SK-N-SH treated with all-trans-retinoic acid at 6 μM for 48 hours (cell line): ENCODE results near the gene C2CD4D.

Experiments used
- ATAC-seq: fragments of 200-7000 bp; cut with Tn5 transposase; 3 replicates; pipeline ENCODE4 v1.9.1; 2020; ENCODE audit warnings: mild to moderate bottlenecking, moderate library complexity
- BACH2 ChIP-seq: fragments of 250-450 bp; sonication (Bioruptor Pico); IDR thresholded peaks from 2 replicates; pipeline ENCODE4 v1.9.0; 2021; ENCODE audit warnings: mild to moderate bottlenecking, borderline replicate concordance
- CSDC2 ChIP-seq: fragments of 250-450 bp; sonication (Bioruptor Pico); IDR thresholded peaks from 2 replicates; pipeline ENCODE4 v1.5.0; 2020; ENCODE audit warnings: mild to moderate bottlenecking, moderate library complexity
- ESRRG ChIP-seq: fragments of 250-450 bp; sonication (Bioruptor Pico); IDR thresholded peaks from 2 replicates; pipeline ENCODE4 v1.6.1; 2021; ENCODE audit warnings: mild to moderate bottlenecking
- GLIS3 ChIP-seq: fragments of 250-450 bp; sonication (Bioruptor Pico); IDR thresholded peaks from 2 replicates; pipeline ENCODE4 v1.5.0; 2020; ENCODE audit warnings: mild to moderate bottlenecking, moderate library complexity
- ISL1 ChIP-seq: fragments of 250-450 bp; sonication (Bioruptor Pico); IDR thresholded peaks from 2 replicates; pipeline ENCODE4 v2.1.2; 2022; ENCODE audit warnings: mild to moderate bottlenecking, moderate library complexity
- OSR1 ChIP-seq: fragments of 250-450 bp; sonication (Bioruptor Pico); IDR thresholded peaks from 2 replicates; pipeline ENCODE4 v1.8.0; 2022; ENCODE audit warnings: moderate library complexity, mild to moderate bottlenecking, inconsistent platforms
- PPARA ChIP-seq: fragments of 250-450 bp; sonication (Bioruptor Pico); IDR thresholded peaks from 2 replicates; pipeline ENCODE4 v1.5.0; 2020; ENCODE audit warnings: mild to moderate bottlenecking, borderline replicate concordance
- RARB ChIP-seq: fragments of 250-450 bp; sonication (Bioruptor Pico); IDR thresholded peaks from 2 replicates; pipeline ENCODE4 v1.8.0; 2021; ENCODE audit warnings: mild to moderate bottlenecking, moderate library complexity
- SNAI2 ChIP-seq: fragments of 250-450 bp; sonication (Bioruptor Pico); IDR thresholded peaks from 2 replicates; pipeline ENCODE4 v1.5.0; 2020; ENCODE audit warnings: mild to moderate bottlenecking, moderate library complexity
- TCF4 ChIP-seq: fragments of 250-450 bp; sonication (Bioruptor Pico); IDR thresholded peaks from 2 replicates; pipeline ENCODE4 v1.8.0; 2021; ENCODE audit warnings: mild to moderate bottlenecking, moderate library complexity, borderline replicate concordance
- TOX ChIP-seq: fragments of 250-450 bp; sonication (Bioruptor Pico); IDR thresholded peaks from 2 replicates; pipeline ENCODE4 v1.8.0; 2021; ENCODE audit warnings: mild to moderate bottlenecking, moderate library complexity, borderline replicate concordance
- ZC3H10 ChIP-seq: fragments of 250-450 bp; sonication (Bioruptor Pico); IDR thresholded peaks from 2 replicates; pipeline ENCODE4 v1.5.1; 2021; ENCODE audit warnings: mild to moderate bottlenecking, moderate library complexity
- ZFP3 ChIP-seq: fragments of 250-450 bp; sonication (Bioruptor Pico); IDR thresholded peaks from 2 replicates; pipeline ENCODE4 v1.5.0; 2020; ENCODE audit warnings: mild to moderate bottlenecking, moderate library complexity
- ZFP30 ChIP-seq: fragments of 450-650 bp; formaldehyde crosslinking; IDR thresholded peaks from 2 replicates; pipeline ENCODE4 v1.5.0; 2022; ENCODE audit warnings: mild to moderate bottlenecking, moderate library complexity
- ZNF565 ChIP-seq: fragments of 450-650 bp; formaldehyde crosslinking; conservative IDR thresholded peaks from 2 replicates; pipeline ENCODE4 v1.5.0; 2020; ENCODE audit warnings: low read depth, mild to moderate bottlenecking, moderate library complexity
- ZNF70 ChIP-seq: fragments of 450-650 bp; formaldehyde crosslinking; IDR thresholded peaks from 2 replicates; pipeline ENCODE4 v1.5.0; 2020; ENCODE audit warnings: mild to moderate bottlenecking, moderate library complexity
- ZNF8 ChIP-seq: fragments of 450-650 bp; formaldehyde crosslinking; IDR thresholded peaks from 2 replicates; pipeline ENCODE4 v1.5.0; 2020; ENCODE audit warnings: mild to moderate bottlenecking, moderate library complexity
- TF ChIP-seq, protein P1 (sequence below): fragments of 250-450 bp; sonication (Bioruptor Pico); IDR thresholded peaks from 2 replicates; pipeline ENCODE4 v1.5.1; 2021; ENCODE audit warnings: mild to moderate bottlenecking, moderate library complexity
- TF ChIP-seq, protein P2 (sequence below): fragments of 250-450 bp; sonication (Bioruptor Pico); IDR thresholded peaks from 2 replicates; pipeline ENCODE4 v1.5.1; 2020; ENCODE audit warnings: low read depth, mild to moderate bottlenecking, moderate library complexity
- TF ChIP-seq, protein P3 (sequence below): fragments of 250-450 bp; sonication (Bioruptor Pico); IDR thresholded peaks from 2 replicates; pipeline ENCODE4 v1.5.0; 2020; ENCODE audit warnings: mild to moderate bottlenecking, moderate library complexity
- TF ChIP-seq, protein P4 (sequence below): fragments of 250-450 bp; sonication (Bioruptor Pico); IDR thresholded peaks from 2 replicates; pipeline ENCODE4 v1.8.0; 2021; ENCODE audit warnings: low read depth, mild to moderate bottlenecking, moderate library complexity, borderline replicate concordance

C2CD4D gene

DNA sequence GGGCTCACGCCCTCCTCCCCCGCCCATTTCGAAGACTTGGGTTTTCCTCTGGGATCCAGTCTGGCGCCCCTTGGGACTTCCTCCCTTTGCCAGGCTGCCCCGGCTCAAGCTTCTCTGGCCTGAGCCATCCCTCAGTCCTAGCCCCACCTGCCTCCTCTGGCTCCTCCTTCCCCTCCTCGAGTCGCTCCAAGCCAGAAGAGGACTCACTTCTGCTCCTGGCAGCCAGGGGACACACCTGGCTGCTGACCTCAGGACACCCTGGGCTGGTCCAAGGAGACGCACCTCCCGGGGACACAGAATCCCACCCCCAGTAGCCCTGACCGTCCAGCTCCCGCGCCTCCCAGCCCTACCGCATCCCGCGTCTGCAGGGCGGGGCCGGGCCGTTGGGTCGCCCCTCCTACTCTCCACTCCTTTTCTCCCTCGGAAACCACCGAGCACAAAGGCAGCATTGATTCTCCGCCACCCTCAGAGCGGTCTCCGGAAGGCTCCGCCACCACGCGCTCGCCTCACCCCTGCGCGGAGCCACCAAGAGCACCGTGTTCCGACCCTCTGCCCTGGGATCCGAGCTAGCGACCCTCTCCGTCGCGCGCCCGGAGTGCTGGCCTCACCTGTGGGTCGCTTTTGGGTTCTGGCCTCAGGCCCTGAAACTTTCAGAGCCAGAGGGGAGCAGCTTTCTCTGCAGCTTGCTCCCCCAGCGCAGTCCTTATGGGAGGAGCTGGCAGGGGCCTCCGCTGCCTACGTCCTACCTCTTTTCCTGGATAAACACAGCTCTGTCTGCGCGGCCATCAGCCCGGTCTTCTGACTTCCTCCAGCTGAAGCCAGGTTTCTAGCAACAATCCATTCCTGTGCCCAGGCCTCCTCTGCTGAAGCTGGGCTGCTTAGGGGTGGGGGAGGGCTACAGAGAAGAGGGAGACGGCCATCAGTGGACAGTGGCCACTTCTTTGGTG lies at the start of gene C2CD4D:
Gene C2CD4D, minus strand, starts transcription at position 364 of the 947 bp plus-strand sequence. CDS start 831 bp downstream, outside the sequence.
- ATAC-seq, result no peak
- no peak for TF ChIP-seq GLIS3 (CRISPR knock-in tag)
- TF ChIP-seq, protein P1, sequence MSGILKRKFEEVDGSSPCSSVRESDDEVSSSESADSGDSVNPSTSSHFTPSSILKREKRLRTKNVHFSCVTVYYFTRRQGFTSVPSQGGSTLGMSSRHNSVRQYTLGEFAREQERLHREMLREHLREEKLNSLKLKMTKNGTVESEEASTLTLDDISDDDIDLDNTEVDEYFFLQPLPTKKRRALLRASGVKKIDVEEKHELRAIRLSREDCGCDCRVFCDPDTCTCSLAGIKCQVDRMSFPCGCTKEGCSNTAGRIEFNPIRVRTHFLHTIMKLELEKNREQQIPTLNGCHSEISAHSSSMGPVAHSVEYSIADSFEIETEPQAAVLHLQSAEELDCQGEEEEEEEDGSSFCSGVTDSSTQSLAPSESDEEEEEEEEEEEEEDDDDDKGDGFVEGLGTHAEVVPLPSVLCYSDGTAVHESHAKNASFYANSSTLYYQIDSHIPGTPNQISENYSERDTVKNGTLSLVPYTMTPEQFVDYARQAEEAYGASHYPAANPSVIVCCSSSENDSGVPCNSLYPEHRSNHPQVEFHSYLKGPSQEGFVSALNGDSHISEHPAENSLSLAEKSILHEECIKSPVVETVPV (CRISPR knock-in tag), result no peak
- no peak for TF ChIP-seq SNAI2 (CRISPR knock-in tag)
- TF ChIP-seq, protein P2, sequence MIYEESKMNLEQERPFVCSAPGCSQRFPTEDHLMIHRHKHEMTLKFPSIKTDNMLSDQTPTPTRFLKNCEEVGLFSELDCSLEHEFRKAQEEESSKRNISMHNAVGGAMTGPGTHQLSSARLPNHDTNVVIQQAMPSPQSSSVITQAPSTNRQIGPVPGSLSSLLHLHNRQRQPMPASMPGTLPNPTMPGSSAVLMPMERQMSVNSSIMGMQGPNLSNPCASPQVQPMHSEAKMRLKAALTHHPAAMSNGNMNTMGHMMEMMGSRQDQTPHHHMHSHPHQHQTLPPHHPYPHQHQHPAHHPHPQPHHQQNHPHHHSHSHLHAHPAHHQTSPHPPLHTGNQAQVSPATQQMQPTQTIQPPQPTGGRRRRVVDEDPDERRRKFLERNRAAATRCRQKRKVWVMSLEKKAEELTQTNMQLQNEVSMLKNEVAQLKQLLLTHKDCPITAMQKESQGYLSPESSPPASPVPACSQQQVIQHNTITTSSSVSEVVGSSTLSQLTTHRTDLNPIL (CRISPR knock-in tag), result no peak
- TF ChIP-seq ZC3H10 (CRISPR knock-in tag), result no peak
- TF ChIP-seq ISL1 (CRISPR knock-in tag), result no peak
- no peak for TF ChIP-seq OSR1 (CRISPR knock-in tag)
- no peak for TF ChIP-seq RARB
- no peak for TF ChIP-seq TOX (CRISPR knock-in tag)
- TF ChIP-seq ZFP3 (CRISPR knock-in tag), result no peak
- TF ChIP-seq CSDC2 (CRISPR knock-in tag), result no peak

DNA sequence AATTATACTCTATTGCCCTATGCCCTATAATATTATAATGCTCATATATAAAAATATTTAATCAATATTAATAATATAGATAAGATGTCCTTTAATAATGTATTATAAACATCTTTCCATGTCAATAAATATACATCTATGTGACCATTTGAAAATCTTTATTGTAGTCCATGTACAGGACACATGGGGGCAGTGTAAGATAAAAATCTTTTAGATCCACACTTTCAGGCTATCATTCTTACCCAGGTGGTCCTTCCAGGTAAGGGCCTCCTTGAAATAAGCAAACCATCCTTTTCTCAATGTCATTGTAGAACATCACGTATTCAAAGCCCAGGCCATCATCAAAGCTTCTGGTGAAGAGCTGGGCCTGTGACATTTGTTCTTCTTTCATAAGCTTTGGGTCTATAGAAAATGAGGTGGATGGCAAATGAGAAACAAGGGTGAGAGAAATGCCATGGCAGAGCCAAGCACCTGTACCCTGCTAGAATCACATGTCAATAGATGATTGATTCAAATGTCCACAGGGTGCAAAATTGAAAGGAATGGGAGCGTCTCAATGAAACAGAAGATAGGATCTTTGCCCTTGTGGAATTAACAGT lies 49.5 kb upstream of the C2CD4D start:
- ATAC-seq, result peak; percentile 76
- TF ChIP-seq OSR1 (CRISPR knock-in tag) (no peak), ZNF565 (no peak), ESRRG (CRISPR knock-in tag) (no peak), SNAI2 (CRISPR knock-in tag) (no peak), TCF4 (CRISPR knock-in tag) (no peak), PPARA (no peak), ZNF8 (no peak), ZNF70 (CRISPR knock-in tag) (no peak)

DNA sequence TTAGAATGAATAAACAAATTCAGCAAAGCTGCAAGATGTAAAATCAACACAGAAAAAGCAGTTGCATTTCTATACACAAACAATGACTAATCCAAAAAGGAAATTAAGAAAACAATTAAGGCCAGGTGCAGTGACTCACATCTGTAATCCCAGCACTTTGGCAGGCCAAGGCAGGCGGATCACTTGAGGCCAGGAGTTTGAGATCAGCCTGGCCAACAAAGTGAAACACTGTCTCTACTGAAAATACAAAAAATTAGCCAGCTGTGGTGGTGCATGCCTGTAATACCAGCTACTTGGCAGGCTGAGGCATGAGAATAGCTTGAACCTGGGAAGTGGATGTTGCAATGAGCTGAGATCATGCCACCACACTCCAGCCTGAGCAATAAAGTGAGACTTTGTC lies 47.4 kb upstream of the C2CD4D start:
- TF ChIP-seq OSR1 (CRISPR knock-in tag) (no peak), SNAI2 (CRISPR knock-in tag) (no peak), ESRRG (CRISPR knock-in tag) (no peak)
- TF ChIP-seq, protein P3, sequence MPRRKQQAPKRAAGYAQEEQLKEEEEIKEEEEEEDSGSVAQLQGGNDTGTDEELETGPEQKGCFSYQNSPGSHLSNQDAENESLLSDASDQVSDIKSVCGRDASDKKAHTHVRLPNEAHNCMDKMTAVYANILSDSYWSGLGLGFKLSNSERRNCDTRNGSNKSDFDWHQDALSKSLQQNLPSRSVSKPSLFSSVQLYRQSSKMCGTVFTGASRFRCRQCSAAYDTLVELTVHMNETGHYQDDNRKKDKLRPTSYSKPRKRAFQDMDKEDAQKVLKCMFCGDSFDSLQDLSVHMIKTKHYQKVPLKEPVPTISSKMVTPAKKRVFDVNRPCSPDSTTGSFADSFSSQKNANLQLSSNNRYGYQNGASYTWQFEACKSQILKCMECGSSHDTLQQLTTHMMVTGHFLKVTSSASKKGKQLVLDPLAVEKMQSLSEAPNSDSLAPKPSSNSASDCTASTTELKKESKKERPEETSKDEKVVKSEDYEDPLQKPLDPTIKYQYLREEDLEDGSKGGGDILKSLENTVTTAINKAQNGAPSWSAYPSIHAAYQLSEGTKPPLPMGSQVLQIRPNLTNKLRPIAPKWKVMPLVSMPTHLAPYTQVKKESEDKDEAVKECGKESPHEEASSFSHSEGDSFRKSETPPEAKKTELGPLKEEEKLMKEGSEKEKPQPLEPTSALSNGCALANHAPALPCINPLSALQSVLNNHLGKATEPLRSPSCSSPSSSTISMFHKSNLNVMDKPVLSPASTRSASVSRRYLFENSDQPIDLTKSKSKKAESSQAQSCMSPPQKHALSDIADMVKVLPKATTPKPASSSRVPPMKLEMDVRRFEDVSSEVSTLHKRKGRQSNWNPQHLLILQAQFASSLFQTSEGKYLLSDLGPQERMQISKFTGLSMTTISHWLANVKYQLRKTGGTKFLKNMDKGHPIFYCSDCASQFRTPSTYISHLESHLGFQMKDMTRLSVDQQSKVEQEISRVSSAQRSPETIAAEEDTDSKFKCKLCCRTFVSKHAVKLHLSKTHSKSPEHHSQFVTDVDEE (CRISPR knock-in tag), result no peak
- TF ChIP-seq, protein P1 (CRISPR knock-in tag), result no peak
- no peak for ATAC-seq

DNA sequence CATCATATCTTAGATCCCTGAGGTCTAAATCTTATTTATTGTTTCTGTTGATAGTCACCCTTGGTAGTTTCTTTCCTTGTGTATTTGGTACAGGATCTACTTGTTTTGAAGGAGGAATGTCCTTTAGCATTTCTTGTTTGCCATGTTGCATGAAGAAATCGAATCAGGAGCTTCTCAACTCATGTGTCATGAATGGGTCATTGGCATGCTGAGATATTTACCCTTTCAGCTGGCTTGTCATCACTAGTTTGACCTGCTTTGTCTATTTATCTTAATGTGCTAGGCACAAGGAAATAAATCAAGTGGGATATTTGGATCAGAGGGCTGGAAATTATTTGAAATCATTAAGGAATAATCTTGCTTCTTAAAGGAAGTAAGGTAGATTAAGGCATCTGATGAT lies 45.9 kb upstream of the C2CD4D start:
- no peak for ATAC-seq
- TF ChIP-seq ESRRG (CRISPR knock-in tag) (no peak), TCF4 (CRISPR knock-in tag) (no peak), RARB (no peak), ZNF70 (CRISPR knock-in tag) (no peak), ZFP30 (CRISPR knock-in tag) (no peak), BACH2 (no peak), ZNF565 (no peak), ZC3H10 (CRISPR knock-in tag) (no peak), PPARA (no peak), GLIS3 (CRISPR knock-in tag) (no peak)
- TF ChIP-seq, protein P2 (CRISPR knock-in tag), result no peak
- TF ChIP-seq, protein P1 (CRISPR knock-in tag), result no peak
- TF ChIP-seq, protein P4, sequence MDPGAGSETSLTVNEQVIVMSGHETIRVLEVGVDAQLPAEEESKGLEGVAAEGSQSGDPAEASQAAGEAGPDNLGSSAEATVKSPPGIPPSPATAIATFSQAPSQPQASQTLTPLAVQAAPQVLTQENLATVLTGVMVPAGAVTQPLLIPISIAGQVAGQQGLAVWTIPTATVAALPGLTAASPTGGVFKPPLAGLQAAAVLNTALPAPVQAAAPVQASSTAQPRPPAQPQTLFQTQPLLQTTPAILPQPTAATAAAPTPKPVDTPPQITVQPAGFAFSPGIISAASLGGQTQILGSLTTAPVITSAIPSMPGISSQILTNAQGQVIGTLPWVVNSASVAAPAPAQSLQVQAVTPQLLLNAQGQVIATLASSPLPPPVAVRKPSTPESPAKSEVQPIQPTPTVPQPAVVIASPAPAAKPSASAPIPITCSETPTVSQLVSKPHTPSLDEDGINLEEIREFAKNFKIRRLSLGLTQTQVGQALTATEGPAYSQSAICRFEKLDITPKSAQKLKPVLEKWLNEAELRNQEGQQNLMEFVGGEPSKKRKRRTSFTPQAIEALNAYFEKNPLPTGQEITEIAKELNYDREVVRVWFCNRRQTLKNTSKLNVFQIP (CRISPR knock-in tag), result no peak
